Stimulated activated CD4-positive, alpha-beta T cell treated with anti-CD3 and anti-CD28 coated beads, Interleukin-1b, Interleukin-23, amount 100 ng/mL, for 1 hour (primary cell): ENCODE data around the gene ZCCHC24.
"Not testable (repeated sequence)": the region's sequence is repeated elsewhere in the genome, so short reads cannot be mapped to it uniquely, and the experiment has no call there.

Experiments
- DNase-seq, 2 donors: peaks; one replicate each; pipeline ENCODE4 v3.0.0-alpha.2; 2020; ENCODE audit warnings: low read depth in 2 of 2

Gene ZCCHC24

DNA sequence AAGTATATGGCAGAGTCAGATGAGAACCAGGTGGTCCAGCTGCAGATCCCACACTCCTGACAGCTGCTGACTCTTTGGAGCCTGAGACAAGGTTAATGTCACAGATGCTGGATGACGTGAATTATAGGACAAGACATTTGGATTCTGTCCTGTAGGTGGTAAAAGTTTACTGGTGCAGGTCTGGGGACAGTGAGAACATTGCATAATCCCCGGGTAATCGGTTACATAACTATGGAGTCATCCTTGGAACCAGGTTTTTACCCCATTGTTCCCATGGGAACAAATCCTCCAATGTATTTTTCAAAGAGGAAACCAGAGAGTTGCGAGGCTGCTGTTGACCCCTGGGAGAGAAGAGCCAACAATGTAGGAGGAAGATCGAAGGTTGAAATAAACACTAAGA is 27.5 kb upstream of the ZCCHC24 start:
- no peak for DNase-seq

DNA sequence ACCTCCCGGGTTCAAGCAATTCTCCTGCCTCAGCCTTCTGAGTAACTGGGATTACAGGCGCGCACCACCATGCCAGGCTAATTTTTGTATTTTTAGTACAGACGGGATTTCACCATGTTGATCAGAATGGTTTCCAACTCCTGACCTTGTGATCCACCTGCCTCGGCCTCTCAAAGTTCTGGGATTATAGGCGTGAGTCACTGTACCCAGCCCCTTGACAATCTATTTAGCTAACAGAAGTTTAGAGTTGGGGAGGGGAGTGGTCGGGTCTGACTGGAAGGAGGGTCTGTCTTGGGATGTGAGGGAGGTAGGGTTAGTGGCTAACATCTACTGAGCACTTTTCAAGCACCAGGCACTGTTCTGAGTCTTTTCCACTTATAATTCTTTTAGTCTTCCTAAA is 27.0 kb upstream of the ZCCHC24 start:
- DNase-seq = no peak

DNA sequence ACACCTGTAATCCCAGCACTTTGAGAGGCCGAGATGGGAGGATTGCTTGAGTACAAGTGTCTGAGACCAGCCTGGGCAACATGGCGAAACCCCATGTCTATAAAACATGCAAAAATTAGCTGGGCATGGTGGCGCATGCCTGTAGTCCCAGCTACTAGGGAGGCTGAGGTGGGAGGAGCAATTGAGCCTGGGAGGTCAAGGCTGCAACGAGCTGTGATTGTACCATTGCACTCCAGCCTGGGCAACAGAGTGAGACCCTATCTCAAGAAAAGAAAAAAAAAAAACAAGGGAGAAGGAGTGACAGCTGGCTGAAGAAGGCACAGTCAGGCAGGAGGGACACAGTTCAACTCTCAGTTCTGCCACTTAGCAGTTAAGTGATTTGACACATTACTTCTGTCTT is 26.4 kb upstream of the ZCCHC24 start:
- no peak for DNase-seq

DNA sequence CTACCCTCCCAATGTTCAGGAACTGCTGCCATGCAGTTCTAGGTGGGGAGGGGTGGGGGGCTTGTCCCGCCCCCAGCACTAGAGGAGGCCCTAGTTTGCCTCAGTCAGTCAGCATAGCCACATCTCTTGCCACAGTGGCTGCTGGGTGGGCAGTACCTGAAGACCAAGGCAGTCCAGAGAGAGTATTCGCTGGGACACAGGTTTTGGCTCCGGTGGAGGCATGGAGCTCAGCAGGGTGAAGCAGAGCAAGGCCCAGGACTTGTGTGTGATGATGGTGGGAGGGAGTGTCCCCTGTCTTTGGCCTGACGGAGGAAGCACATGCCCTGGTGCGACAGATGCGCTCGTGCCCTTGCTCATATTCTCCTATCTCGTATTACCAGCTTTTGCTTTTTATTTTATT is 24.7 kb upstream of the ZCCHC24 start:
- no peak for DNase-seq

DNA sequence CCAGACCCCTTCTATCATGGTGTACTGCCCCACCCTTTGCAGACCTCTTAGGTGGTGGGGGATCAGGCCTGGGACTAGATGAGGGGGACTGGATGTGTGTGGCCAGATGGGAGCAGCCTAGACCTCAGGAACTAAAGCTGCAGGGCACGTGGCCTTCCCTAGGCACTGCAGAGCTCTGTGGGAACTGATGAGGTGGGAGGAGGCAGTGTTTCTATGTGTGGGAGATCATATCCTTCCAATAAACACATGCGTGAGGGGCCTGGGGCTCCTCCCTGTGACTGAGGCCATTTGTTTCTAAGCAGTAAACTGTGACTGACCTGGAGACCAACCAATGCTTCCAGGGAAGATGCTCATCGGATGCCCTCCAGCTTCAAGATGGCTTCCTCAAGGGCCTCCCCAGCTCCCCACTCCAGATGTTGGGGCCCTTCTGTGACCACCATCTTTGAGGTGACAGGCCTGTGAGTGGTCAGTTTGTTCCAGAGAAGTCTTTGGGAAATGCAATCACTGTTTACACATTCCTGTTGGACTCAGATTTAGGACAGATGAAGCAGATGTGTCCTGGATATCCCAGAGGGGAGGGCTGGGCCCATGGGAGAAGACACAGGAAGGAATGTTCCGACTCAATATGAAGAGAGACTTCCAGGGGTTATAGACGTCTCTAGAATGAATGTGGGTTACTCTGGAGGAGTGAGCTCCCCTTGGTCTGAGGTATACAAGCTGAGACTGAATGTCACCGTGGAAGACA is 23.6 kb upstream of the ZCCHC24 start:
- no peak for DNase-seq

DNA sequence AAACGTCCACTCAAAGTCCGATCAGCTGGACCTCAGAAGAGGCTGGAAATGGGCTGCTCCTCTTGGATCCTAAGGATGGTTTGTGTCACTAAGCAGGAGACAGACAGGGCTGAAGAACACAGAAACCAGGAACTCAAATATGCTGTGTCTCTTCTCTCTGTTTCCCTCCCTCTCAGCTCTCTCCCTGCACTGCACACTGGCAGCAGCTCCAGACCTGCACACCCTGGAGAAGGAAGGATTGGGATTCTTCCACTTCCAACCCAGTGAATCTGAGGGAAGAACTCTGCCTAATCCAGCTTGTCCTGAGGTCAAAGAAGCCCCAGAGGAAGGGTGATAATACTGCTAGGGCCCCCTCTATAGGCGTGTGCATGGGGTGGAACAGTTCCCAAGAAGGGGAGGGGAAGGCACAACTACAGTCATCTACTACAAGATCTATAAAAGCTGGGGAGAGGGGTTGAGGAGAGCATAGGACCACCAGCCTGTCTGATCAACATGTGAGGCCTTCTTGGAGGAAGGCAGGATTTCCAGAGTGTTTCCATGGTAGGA is 22.7 kb upstream of the ZCCHC24 start:
- no peak for DNase-seq

DNA sequence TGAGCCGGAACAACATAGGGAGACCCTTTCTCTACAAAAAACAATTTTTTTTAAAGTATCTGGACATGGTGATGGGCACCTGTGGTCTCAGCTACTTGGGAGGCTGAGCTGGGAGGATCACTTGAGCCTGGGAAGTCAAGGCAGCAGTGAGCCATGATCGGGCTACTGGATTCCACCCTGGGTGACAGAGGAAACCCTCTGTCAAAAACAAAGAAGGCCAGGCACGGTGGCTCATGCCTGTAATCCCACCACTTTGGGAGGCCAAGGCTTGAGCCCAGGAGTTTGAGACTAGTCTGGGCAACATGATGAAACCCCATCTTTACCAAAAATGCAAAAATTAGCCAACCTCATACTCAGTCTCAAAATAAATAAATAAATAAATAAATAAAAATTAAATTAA is 19.9 kb upstream of the ZCCHC24 start:
- no peak for DNase-seq

DNA sequence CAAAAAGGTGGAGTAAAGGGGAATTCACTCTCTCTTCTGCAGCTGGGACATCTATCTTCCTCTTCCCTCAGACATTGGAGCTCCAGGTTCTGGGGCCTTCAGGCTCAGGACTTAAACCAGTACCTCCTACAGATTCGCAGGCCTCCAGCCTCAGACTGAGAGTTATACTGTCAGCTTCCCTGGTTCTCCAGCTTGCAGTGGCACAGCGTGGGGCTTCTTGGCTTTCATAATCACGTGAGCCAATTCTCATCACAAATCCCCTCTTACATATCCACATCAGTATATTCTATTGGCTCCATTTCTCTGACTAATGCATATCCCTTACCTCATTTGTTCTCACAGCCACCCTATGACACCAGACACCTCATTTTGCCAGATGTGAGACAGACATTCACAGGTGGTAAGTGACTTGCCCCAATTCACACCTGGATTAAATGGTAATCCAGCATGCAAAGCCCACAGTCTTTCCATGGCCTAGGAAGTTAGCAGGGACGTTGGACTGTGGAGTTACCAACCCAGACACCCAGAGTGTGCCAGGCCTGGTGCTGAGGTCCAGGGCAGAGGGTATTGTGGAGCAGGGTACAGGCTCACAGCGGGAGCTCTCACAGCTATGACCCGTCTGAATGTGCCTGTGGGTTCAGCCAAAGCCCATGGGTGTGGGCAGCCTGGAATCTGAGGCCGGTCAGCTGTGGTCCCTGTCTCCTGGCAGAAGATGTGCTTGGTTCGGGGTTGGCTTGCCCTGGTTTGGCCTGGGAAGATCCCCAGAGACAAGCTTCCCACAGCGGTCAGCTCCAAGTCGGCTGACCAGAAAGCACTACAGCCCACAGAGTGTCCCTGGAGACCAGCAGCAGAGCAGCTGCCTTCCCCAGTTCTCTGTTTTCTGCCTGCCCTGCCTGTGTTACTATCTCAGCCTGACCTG is 18.4 kb upstream of the ZCCHC24 start:
- no peak for DNase-seq

DNA sequence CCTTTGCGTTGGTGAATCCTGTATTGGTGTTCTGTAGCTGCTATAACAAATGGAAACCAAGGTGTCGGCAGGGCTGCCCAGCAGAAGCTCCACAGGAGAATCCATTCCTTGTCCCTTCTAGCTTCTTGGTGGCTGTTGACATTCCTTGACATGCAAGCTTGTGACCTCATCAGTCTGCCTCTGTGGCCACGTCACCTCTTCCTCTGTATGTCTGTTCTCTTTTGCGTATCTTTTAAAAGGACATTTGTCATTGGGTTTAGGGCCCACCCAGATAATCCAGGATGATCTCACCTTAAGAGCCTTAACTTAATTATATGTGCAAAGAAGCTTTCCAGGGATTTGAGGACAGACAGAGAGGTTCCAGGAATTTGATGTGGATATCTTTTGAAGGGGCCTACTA is 15.3 kb upstream of the ZCCHC24 start:
- DNase-seq = no peak

DNA sequence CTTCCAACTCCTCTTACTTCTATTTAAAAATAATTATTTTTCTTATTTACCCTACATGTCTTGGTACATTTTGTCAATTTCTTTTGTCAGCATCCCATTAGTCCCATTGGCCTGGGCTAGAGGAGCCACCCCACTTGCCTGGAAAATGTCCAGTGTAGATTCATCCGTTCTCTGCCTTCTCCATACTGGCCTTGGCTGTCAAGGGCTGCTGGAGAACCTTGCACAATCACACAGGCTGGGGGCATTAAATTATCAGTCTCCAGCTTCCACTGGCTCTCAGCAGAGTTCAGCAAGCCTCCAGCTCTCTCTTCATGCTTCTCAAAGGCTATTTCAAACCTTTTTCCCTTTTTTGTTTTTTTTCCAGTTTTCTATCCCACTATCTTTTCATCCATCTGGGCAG is 13.8 kb upstream of the ZCCHC24 start:
- no peak for DNase-seq

DNA sequence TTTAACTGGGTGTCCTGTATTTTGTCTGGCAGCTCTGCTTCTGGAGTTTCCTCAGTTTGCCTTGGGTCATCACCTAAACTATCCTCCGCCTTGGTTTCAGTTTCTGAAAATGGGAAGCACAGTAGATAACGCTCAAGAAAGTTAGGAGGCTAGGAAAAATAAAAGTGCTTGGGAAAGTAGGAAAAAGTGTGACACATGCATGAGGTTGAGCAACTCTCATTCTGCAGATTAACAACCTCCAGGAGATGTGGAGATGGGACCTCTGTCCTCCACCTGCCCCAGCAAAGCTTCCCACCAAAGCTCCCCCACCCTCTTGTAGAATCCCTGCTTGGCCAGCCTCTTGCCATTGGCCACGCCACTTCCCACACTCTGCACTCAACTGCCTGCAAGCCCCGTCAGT is 13.1 kb upstream of the ZCCHC24 start:
- DNase-seq = no peak

DNA sequence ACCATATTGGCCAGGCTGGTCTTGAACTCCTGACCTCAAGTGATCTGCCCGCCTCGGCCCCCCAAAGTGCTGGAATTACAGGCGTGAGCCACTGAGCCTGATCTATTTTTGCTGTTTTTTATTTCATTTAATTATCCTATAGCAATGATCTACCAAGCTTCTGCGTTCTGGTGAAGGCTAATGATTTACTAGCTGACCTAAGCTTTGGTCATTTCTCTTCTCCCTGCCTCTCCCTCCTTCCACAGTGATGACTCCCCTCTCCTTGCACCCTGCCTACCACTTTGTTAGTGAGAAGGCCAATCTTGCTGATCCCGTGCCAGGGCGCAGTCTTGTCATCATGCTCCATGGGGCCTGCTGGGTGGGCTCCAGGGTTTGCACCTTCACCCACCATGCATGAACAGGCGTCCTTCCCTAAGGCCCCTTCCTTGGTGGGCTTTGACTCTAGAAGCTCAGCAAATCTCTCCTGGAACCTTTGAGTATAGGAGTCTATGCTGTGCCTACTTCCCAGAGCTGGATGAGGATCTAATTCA is 11.9 kb upstream of the ZCCHC24 start:
- DNase-seq = no peak

DNA sequence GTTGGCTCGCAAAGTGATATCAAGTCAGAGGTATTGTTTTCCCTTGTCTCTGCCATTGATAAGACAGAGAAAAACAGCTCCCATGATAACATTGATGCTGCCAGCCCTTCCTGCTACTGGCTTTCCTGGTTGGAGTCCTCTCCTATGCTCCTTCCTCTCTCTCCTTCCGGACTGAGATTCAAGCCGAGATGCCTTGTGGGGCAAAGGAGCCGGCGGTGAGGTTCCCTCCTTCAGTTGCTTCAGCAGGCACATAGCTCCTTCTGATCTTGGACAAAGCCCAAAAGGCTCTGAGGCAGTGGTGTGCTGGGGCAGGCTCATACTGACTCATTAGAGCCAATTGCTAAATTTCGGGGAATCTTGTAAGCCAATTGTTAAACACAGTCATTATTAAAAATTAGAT is 8.8 kb upstream of the ZCCHC24 start:
- DNase-seq = no peak

DNA sequence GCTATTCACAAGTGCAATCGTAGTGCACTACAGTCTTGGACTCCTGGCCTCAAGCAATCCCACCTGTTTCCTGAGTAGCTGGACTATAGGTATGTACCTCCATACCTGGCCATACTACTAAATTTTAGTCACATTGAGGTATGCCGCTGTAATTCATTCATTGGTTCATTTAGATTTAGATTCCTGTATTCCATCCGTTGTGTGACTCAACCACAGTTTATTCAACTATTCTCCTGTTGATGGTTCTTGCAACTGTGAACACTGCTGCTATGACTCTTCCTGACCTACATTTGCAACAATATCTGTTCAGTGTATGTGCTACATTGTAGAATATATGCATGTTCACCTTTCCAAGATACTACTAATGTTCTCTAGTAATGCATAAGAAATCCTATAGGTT is 8.0 kb upstream of the ZCCHC24 start:
- no peak for DNase-seq

DNA sequence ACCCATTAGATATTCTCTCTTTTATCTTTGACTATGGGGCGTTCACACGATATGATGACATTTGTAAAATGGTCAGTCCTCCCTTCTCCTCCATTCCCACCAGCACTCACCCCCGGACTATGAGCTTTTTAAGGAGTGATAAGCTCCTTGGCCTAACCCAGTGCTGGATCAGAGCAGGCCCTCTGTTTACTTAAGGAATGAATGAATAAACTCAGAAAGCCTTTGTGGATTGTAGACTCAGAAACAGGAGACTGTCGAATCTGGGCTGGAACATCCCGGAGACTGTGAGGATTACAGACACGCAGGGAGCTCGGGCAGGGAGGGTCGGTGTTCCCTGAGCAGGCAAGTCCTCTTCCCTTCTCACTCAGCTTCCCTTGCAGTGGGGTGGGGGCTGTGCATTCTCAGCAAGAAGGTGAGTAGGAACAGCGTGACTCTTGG is 6.8 kb upstream of the ZCCHC24 start:
- no peak for DNase-seq

DNA sequence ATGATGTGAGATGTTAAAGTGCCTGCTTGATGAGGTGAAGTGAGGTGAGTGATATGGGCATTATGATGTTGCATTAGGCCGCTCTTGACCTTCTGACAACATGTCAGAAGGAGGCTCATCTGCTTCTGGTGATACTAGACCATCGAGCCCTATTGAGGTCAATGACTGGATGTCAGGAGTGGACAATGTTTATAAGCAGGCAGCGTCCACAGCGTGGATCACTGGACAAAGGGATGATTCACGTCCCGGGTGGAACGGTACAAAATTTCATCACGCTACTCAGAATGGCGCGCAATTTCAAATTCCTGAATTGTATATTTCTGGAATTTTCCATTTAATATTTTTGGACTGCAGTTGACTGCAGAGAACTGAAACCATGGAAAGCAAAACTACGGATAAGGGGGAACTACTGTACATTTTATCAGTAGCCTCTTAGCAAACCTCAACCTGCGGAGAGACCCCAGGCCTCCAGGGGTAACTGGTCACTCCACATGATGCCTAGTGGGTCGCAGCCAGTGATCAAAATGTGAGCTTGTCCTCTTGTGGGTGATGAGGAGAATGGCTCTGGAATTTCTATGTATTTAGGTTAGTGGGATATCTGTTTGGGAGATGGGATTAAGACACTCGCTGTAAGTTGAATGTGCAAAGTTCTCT is 5.7 kb upstream of the ZCCHC24 start:
- DNase-seq = no peak

DNA sequence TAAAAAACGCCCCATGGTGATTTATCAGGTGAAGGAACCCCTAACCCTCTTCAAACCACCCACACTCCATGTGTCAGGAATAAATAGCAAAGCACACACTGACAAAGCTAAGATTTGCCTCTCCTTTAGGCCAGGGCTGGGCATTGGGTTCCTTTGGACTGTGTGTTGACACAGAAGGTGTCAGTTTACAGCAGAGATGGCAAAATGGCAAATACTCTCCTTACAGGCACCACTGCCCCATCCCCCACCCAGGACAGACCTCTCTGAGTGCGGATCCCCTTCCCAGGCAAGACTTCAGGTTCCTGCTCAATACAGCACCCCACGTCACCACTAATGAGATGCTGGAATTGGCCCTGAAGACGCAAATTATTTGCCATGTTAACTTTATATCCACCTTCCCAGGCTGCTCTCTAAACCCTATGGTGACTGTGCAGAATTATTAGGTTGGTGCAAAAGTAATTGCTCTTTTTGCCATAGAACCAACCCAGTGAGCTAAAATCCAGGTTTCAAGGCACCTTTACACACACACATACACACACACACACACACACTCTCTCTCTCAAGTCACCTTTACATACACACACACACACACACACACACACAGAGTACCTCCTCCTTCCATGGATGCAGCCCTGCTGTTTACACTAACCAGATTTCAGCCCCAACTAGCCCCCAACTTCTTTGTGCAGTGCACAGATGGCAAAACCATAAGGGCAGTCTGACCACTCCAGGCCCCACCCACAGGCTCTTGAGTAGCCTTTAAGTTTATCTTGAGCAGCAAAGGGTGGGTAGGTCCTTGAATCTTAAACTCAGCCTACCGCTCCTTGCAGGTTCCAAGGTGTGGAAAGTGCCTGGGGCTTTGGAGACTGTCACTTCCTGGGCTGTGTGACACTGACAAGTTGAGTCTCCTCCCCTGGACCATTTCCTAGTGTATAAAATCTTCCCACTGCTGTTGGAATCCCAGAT is 4.0 kb upstream of the ZCCHC24 start:
- DNase-seq = no peak

DNA sequence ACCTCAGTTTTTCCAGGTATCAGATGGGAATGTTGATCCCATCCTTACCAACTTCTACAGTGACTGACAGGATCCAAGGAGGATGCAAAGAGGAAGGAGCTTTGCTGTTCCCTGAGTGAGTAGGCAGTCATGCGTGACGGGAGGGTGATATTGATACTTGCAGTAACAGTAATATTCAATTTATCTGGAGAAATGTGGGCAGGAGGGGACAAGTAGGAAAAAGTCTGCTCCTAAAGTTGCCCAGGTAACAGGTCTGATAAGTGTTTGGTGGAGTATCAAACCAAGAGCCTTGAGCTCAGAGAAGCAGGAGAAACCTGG is 3.3 kb upstream of the ZCCHC24 start:
- no peak for DNase-seq

DNA sequence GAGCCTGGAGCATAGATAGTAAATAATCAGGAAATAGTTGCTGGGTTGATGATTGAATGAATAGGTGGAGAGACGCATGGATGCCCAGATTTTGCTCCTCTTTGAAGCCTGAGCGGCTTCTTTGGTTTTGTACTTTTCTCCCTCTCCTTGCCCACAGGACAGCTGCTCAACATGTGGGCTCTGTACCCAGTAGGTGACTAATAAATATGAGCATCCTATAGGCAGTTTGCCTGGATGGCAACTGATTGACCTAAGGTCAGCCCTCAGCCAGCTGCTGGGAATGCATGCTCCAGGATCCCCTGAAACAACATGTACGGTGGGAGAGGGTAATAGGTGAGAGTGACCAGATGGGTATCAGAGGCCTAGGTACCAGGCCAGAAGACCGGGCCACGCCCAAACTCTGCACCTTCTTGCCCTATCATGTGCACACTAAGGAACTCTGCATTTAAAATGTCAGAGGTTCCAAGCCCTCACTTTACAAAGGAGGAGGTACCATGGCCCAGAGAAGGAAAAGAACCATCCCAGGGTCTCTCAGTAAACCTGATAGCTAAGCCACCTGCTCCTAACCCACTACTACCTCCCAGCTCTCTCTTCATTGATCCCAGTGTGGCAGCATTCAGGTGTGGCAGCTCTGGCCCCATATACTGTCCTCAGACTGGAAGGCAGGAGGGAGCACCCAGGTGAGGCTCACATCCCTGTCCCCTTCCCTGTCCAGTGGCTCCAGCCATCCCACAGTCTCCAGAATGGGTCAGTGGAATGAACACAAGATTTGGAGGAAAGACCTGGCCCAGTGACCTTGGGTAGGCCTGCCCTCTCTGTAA is 2.7 kb upstream of the ZCCHC24 start:
- DNase-seq = no peak

DNA sequence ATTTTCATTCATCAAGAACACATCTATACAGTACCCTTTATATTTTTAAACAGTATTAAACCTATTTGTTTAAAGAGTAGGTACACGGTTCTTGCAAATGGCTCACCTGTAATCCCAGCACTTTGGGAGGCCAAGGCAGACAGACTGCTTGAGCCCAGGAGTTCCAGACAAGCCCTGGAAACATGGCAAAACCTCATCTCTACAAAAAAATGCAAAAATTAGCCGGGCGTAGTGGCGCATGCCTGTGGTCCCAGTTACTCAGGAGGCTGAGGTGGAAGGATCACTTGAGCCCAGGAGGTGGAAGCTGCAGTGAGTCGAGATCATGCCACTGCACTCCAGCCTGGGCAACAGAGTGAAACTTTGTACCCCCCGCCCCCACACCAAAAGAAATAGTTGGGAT is 1.8 kb upstream of the ZCCHC24 start:
- not testable (repeated sequence) for DNase-seq
